Endothelial cell (in vitro differentiated cells): ENCODE measurements around the gene TMEM132D. TPM values are rescaled to one million over a fixed set of nuclear protein-coding genes. Genes with fewer than 3 reads are reported as not detected.
A peak's percentile ranks its signal among the peaks of the same experiment; 100 is the strongest.
"Not testable (repeated sequence)": the region's sequence is repeated elsewhere in the genome, so short reads cannot be mapped to it uniquely, and the experiment has no call there.

Experiments used
- DNase-seq: peaks from one replicate; pipeline ENCODE4 v3.0.0; 2021; ENCODE audit warnings: low spot score
- H3K27ac Mint-ChIP-seq: one replicate; pipeline ENCODE4 v1.8.0; 2021; ENCODE audit warnings: mixed read lengths, inconsistent platforms; ENCODE audit not compliant: unreplicated experiment
- H3K27me3 Mint-ChIP-seq: one replicate; pipeline ENCODE4 v1.8.0; 2021; ENCODE audit warnings: mild to moderate bottlenecking, moderate library complexity, mixed read lengths, inconsistent platforms; ENCODE audit not compliant: unreplicated experiment
- H3K36me3 Mint-ChIP-seq: one replicate; pipeline ENCODE4 v1.8.0; 2021; ENCODE audit warnings: mild to moderate bottlenecking, low read depth, mixed read lengths, inconsistent platforms; ENCODE audit not compliant: unreplicated experiment
- H3K4me1 Mint-ChIP-seq: one replicate; pipeline ENCODE4 v1.8.0; 2021; ENCODE audit warnings: mild to moderate bottlenecking, mixed read lengths, inconsistent platforms; ENCODE audit not compliant: unreplicated experiment
- H3K4me3 Mint-ChIP-seq: one replicate; pipeline ENCODE4 v1.8.0; 2021; ENCODE audit warnings: mild to moderate bottlenecking, mixed read lengths, inconsistent platforms; ENCODE audit not compliant: unreplicated experiment
- H3K9me3 Mint-ChIP-seq: one replicate; pipeline ENCODE4 v1.8.0; 2021; ENCODE audit warnings: mixed read lengths, inconsistent platforms; ENCODE audit not compliant: unreplicated experiment
- total RNA-seq: library from RNA; stranded (reverse); fragmentation: NEBNext Ultra II Directional; extraction: Animal tissue kit (Norgen Biotek cat#: 25700); gene quantifications from one replicate; pipeline ENCODE4 v1.2.1, GENCODE V29; 2021; ENCODE audit not compliant: unreplicated experiment
- TF ChIP-seq, protein P1 (sequence below): fragments of 200-600 bp; sonication (generic); IDR thresholded peaks from one replicate; pipeline ENCODE4 v1.5.0; 2021; ENCODE audit warnings: antibody characterized with exemption; ENCODE audit not compliant: unreplicated experiment

TMEM132D gene
- total RNA-seq, 1 donor from 2014 or later = not detected

DNA sequence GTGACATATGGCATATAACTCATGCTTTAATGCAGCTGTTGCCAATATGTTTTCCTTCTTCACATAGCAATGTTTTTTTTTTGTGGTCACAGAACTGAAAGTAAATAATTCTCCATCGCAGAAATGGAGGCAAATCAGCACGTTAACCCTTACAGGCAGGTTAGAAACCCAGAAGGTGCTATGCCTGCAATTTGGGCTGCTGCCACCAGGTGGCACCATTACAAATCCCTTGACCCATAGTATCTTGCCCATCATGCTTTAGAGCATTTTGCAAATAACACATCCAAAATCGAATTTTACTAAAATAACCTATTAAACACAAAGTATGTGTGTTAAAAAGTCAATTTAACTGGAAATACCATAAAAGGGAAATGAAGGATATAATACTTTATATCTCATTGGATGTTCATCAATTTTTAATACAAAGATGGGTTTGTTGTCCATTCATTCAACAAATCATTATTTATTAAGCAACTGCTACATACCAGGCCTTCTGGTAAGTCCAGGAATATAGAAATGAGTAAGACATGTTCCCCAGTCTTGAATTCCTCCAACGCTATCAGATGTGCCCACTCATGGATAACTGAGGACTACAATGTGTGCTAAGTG, 710.5 kb downstream of the TMEM132D start:
- Mint-ChIP-seq H3K27me3 (peaks cover 7% of the 10 kb centered on the region), H3K27ac (no peak overlapping the region), H3K4me1 (no peaks in the 10 kb centered on the region), H3K4me3 (no peak overlapping the region), H3K36me3 (peaks cover 17% of the 10 kb centered on the region), H3K9me3 (peaks cover 48% of the 10 kb centered on the region)
- TF ChIP-seq, protein P1, sequence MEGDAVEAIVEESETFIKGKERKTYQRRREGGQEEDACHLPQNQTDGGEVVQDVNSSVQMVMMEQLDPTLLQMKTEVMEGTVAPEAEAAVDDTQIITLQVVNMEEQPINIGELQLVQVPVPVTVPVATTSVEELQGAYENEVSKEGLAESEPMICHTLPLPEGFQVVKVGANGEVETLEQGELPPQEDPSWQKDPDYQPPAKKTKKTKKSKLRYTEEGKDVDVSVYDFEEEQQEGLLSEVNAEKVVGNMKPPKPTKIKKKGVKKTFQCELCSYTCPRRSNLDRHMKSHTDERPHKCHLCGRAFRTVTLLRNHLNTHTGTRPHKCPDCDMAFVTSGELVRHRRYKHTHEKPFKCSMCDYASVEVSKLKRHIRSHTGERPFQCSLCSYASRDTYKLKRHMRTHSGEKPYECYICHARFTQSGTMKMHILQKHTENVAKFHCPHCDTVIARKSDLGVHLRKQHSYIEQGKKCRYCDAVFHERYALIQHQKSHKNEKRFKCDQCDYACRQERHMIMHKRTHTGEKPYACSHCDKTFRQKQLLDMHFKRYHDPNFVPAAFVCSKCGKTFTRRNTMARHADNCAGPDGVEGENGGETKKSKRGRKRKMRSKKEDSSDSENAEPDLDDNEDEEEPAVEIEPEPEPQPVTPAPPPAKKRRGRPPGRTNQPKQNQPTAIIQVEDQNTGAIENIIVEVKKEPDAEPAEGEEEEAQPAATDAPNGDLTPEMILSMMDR = peak; percentile 75
- no peak for DNase-seq

DNA sequence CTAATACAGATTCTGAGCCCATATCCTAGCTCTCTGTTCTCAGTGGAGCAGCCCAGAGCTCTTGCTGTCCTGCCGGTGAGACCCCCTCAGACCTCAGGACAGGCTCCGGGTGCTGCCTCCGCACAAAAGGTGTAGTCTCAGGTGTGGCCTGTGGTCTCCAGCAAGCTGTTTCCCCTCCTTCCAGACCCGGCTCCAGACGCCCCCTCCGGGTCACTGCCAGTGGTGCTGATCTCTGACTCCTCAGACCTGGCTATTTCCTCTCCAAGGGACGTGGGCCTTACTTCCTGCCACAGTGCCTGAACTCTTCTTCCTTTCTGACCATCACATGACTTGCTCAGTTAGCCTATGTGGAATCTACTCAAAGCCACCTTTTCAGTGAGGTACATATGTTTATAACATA, 713.0 kb downstream of the TMEM132D start:
- DNase-seq = no peak
- Mint-ChIP-seq H3K27me3 (peaks cover 11% of the 10 kb centered on the region), H3K27ac (no peak overlapping the region), H3K36me3 (peaks cover 17% of the 10 kb centered on the region), H3K9me3 (peaks cover 58% of the 10 kb centered on the region), H3K4me1 (no peaks in the 10 kb centered on the region), H3K4me3 (peak overlapping the region; percentile 73)
- TF ChIP-seq, protein P1 = no peak

DNA sequence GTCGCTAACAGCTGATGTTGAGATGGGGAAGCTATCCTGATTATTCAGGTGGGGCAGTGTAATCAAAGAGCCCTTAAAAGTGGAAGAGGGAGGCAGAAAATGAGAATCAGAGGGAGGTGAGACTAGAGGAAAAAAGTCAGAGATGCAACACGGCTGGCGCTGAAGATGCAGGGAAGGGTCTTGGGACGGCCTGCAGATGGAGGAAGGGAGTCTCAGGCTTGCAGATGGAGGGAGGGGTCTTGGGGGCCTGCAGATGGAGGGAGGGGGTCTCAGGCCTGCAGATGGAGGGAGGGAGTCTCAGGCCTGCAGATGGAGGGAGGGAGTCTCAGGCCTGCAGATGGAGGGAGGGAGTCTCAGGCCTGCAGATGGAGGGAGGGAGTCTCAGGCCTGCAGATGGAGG, 713.9 kb downstream of the TMEM132D start:
- peaks cover 11% of the 10 kb centered on the region for H3K27me3 Mint-ChIP-seq
- not testable (repeated sequence) for H3K27ac Mint-ChIP-seq, DNase-seq, H3K4me1 Mint-ChIP-seq, H3K4me3 Mint-ChIP-seq
- peaks cover 58% of the 10 kb centered on the region for H3K9me3 Mint-ChIP-seq
- peaks cover 17% of the 10 kb centered on the region for H3K36me3 Mint-ChIP-seq

DNA sequence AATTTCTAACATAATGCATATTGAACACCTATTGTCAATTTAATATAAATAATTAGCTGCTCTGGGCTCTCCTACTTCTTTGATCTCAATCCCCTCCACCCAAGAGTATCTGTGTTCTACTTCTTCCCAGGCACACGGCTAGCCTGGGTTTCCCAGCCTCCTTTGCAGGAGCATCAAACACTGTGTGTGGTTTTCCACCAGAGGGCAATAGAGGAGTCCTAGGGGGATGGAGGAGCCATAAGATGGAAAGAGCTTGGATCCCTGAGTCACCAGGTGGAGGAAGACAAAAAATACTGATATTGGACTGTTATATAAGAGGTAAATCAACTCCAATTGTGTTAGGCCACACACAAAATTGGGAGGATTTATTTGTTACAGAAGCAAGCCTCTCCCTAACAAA, 716.9 kb downstream of the TMEM132D start:
- no peak for DNase-seq
- peaks cover 64% of the 10 kb centered on the region for H3K9me3 Mint-ChIP-seq
- H3K27me3 Mint-ChIP-seq = peaks cover 11% of the 10 kb centered on the region
- no peaks in the 10 kb centered on the region for H3K4me1 Mint-ChIP-seq
- no peak overlapping the region for H3K4me3 Mint-ChIP-seq
- H3K36me3 Mint-ChIP-seq = peaks cover 18% of the 10 kb centered on the region
- TF ChIP-seq, protein P1 = no peak
- no peak overlapping the region for H3K27ac Mint-ChIP-seq

DNA sequence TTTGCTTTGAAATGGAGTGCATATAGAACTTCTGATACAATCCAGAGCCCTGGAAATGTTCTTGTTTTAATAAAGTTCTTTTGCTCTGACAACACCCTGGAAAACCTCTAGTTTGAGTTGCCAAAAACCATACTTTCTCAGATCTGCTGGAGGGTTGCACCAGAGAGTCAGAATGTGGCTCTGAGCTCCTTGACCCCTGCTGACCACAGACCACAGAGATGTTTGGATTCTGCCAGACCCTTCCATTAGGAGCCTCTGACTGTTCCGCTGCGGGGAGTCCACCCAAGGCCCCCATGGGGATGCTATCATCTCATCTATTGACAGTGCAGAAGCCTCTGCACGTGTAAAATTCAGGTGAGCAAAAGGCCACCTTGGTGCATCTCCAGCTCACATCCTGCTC, 718.0 kb downstream of the TMEM132D start:
- Mint-ChIP-seq H3K36me3 (peaks cover 19% of the 10 kb centered on the region), H3K9me3 (peaks cover 71% of the 10 kb centered on the region), H3K27me3 (peaks cover 11% of the 10 kb centered on the region), H3K4me1 (no peaks in the 10 kb centered on the region), H3K27ac (no peak overlapping the region), H3K4me3 (no peak overlapping the region)
- no peak for DNase-seq
- TF ChIP-seq, protein P1 = no peak
